HUDEP-2 (cell line): ENCODE results near the gene DDX56.
A peak's percentile ranks its signal among the peaks of the same experiment; 100 is the strongest.

Experiments
- DNase-seq, 76 experiments: peaks; one replicate each; lab custom pipeline; 2025; ENCODE audit not compliant: unreplicated experiment in 76 of 76; lab: John Stamatoyannopoulos, UW

Gene DDX56

DNA sequence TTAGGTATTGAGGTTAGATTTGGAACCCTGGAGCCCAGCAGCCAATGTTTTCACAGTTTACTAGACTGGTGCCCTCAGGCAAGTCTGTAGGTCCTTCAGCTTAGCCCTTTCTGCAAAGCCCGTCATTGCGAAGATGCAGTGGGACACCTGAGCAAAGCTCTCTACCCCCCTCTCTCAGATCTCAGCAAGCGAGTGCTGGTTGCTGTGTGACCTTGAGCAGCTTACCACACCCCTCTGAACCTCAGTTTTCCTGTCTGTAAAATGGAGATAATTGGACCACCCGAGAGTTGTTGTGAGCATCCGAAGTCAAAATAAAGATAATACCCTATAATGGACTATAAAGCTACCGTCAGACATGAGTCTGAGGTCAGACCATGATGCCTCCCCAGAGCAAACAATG lies 36.3 kb downstream of the DDX56 start:
- no peak for DNase-seq

DNA sequence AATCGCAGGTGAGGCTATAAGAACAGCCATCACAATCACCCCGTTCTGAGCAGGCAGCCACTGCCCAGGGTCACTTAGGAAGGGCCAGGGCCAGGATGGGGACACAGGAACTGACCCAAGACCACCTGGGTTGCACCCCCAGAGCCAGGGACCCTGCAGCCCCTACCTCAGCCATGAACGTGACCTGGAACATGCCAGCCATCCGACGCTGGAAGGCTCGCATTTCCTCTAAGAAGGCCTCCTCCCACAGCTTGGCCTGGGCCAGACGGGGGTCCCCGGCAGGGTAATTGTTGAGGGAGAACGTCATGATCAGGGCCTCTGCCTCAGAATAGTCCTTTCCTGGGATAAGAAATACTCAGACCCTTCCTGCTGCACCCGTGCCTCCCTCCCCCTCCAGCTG lies 37.6 kb downstream of the DDX56 start:
- no peak for DNase-seq

DNA sequence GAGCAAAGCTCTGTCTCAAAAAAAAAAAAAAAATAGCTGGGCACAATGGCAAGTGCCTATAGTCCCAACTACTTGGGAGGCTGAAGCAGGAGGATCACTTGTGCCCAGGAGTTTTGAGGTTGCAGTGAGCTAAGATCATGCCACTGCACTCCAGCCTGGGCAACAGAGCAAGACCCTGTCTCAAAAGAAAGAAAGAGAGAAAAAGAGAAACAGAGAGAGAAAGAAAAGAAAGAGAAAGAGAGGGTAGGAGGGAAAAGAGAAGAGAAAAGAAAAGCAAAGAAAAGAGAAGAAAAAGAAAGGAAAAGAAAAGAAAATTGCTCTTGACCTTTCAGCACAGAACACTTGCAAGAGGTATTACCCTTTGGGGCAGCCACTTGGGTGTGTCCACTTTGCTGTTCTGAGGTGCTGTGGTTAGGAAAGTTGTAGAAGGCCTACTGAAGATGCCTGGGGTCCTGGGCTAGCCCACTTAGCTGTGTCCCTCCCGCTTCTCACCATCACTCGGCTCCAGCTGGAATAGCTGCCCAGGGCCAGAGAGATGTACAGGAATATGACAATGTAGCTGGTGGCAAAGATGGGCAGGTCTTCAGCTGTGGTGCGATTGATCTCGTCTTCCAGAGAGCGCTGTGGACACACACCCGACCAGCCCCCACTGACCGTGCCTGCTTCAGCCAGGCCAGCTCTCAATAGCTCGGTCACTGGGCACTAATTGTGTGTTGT lies 38.2 kb downstream of the DDX56 start:
- no peak for DNase-seq

DNA sequence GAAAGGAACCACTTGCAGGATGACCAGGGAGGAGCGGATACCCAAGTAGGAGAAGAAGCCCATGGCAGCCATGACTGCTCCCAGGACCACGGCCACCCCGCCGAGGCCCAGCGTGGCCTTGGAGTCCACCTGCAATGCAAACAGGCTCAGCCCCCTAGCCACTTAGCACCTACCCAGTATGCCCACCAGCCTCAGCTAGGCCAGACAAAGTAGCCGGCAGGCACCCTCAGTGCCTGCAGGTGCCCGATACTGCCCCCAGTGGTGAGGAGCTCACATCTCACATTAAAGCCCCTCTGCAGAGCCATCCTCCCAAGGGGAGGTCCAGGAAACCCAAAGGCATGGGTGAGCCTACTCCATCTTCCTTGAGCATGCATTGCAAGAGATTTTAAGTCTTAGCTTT lies 39.2 kb downstream of the DDX56 start:
- DNase-seq = peak in 63 of 76 experiments; percentile 4 to 73 (median 39)

DNA sequence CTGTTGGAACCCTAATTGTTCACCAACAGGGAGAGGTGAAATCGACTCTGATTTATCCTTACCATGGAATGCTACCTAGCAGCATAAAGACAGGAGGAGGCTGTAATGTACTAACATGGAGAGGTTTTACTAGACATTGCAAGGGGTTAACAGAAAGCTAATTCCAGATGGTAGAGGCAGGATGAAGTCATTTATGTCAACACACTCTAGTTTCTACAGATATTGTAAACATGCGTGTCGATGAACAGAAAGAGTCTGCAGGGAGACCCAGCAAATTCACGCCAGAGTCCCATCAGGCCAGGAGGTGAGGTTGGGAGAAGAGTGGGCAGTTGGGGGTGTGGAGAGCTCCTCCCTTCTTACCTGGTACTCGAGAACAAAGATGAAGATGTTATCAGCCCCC lies 39.6 kb downstream of the DDX56 start:
- no peak for DNase-seq

DNA sequence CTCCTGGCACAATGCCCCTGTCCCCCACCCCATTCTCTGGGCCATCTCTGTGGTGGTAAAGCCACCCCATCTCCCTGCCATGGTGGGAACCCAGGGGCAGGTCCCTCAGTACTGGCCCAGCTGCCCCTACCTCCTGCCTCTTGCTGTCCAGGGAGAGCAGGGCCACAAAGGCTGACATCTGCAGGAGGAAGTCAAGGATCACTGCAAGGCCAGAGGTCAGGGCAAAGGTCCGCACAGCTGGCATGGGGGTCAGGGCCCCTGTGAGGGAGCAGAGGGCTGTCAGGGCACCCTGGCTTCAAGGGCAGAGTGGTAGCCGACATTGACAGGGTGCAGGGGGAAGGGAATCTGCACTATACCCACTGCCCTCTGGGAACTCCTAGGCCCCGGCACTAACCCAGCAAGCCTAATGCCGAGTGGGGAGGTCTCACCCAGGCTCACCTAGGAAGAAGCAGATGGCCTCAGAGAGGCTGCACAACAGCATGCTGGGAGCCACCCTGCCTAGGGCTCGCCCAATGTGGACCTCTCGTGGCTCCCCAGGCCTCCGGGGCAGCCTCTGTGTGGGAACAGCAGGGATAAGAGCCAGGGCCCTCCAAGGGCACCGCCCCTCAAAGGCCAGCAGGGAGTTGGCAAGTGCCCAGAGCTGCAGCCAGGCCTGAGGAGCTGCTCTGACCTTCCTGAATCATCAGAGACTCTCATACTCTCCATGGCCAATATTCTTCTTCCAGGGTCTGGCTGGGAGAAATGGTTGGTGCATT lies 40.2 kb downstream of the DDX56 start:
- DNase-seq = peak in 3 of 76 experiments; percentile 5 to 34 (median 20)

DNA sequence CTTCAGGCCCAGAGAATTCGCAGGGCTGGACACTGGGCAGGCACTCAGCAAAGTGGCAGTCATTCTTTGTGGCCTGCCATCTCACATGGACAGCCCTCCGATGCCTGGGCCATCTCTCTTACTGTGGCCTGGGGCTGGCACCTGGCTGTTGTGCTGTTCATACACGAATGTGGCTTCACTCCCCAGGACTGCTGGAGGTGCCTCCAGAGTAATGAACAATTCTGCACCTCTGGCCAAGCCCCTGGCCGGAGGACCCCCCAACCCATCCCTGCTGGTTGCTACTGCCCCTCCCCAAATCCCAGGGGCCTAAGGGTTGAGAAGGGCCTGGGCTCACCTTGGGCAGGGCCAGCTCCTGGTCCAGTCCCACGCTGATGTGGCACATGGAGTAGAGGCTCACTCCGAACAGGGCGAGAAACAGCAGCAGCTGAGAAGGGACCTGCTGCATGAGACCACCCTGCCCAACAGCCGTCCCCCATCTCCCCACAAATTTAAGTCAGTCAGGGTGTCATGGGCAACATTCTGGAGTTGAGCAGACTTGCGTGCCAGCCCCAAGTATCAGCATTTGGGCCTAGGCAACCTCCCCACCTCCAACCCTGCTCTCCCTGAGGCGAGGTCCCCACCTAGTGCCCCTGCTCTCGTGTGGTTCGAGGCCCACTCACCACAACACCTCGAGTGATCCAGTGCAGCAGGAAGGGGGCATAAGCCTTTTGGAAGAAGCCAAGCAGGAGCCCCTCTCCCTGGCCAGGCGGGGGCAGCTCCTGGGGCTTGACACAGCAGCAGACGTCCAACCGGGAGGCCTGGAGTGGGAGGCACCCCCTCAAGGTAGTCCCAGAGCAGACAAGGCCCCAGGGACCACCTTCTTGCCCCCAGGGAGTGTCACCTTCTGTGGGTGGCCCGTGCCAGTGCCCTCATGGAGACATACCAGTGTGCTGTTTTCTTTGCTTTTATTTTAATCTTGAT lies 42.0 kb downstream of the DDX56 start:
- DNase-seq = no peak

- peak in 23 of 76 experiments; percentile 1 to 50 (median 18) for DNase-seq
These were observed 42.7 kb downstream of the DDX56 start for GRCh38 chr7:44530990-44531389.

GRCh38 chr7:44524811-44525388 lies 48.8 kb downstream of the DDX56 start:
- no peak for DNase-seq

- no peak for DNase-seq
These were observed 51.4 kb downstream of the DDX56 start for GRCh38 chr7:44522315-44522714.

- DNase-seq = no peak
These were observed 52.2 kb downstream of the DDX56 start for GRCh38 chr7:44521347-44522095.

GRCh38 chr7:44520574-44520973 lies 53.1 kb downstream of the DDX56 start:
- no peak for DNase-seq

DNA sequence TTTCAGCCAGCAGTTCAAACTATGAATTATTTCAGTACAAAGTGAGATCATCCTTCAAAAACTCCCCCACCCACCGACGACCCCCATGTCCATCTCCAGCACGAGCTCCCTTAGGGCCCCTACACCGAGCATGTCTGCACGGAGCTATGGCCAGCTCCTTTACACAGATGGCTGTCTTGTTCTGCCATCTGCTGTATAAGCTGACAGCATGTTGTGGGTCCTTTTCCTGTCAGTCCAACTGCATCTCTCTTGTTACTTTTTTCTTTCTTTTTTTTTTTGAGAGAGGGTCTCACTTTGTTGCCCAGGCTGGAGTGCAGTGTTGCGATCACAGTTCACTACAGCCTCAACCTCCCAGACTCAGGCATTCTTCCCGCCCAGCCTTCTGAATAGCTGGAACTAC lies 54.2 kb downstream of the DDX56 start:
- DNase-seq = no peak

- DNase-seq = no peak
These were observed 54.9 kb downstream of the DDX56 start for GRCh38 chr7:44518761-44519160.

- DNase-seq = no peak
These were observed 56.5 kb downstream of the DDX56 start for GRCh38 chr7:44517175-44517574.
